CD4-positive, alpha-beta T cell treated with Interleukin-2 at 100 ng/mL for 4 hours (primary cell): Measurements from ENCODE around the gene MPND.
A peak's percentile ranks its signal among the peaks of the same experiment; 100 is the strongest.

ENCODE experiments used
- DNase-seq: peaks from one replicate; pipeline ENCODE4 v3.0.0-alpha.2; 2020; ENCODE audit warnings: low spot score

MPND gene

GRCh38 chr19:4379383-4380253, 36.3 kb downstream of the MPND start:
- DNase-seq: peak; percentile 39

GRCh38 chr19:4380254-4380727, 36.9 kb downstream of the MPND start:
- DNase-seq: peak; percentile 61

GRCh38 chr19:4385291-4386040, 42.1 kb downstream of the MPND start:
- DNase-seq: no peak

GRCh38 chr19:4386041-4386782, 42.9 kb downstream of the MPND start:
- no peak for DNase-seq

GRCh38 chr19:4388337-4389063, 45.1 kb downstream of the MPND start:
- DNase-seq: no peak

- DNase-seq: no peak
Measured at GRCh38 chr19:4389064-4389375, 45.7 kb downstream of the MPND start.

GRCh38 chr19:4389511-4390016, 46.2 kb downstream of the MPND start:
- no peak for DNase-seq

GRCh38 chr19:4390017-4390566, 46.7 kb downstream of the MPND start:
- no peak for DNase-seq

- DNase-seq: no peak
Measured at GRCh38 chr19:4390567-4391305, 47.4 kb downstream of the MPND start.

- DNase-seq: no peak
Measured at GRCh38 chr19:4391306-4391693, 47.9 kb downstream of the MPND start.

- DNase-seq: no peak
Measured at GRCh38 chr19:4391701-4392483, 48.5 kb downstream of the MPND start.

GRCh38 chr19:4393947-4394590, 50.7 kb downstream of the MPND start:
- DNase-seq: no peak

- DNase-seq: no peak
Measured at GRCh38 chr19:4396949-4397783, 53.8 kb downstream of the MPND start.

GRCh38 chr19:4399812-4400134, 56.4 kb downstream of the MPND start:
- DNase-seq: no peak

- DNase-seq: peak; percentile 90
Measured at GRCh38 chr19:4400135-4400936, 57.0 kb downstream of the MPND start, which contains the start of gene SH3GL1. Gene SH3GL1, minus strand, starts transcription at chr19:4400547. Its CDS starts 179 bp downstream, at chr19:4400368.

GRCh38 chr19:4401769-4402170, 58.4 kb downstream of the MPND start:
- DNase-seq: no peak

- DNase-seq: peak; percentile 99
Measured at GRCh38 chr19:4402171-4403004, 59.0 kb downstream of the MPND start, which contains the start of gene CHAF1A. Gene CHAF1A, plus strand, starts transcription at chr19:4402640. Its CDS starts 123 bp downstream, at chr19:4402763.
